ENCODE measurements around the gene UBE2I. TPM values are rescaled to one million over a fixed set of nuclear protein-coding genes. Genes with fewer than 3 reads are reported as not detected.

Gene UBE2I
- total RNA-seq, 2 donors from 2014 or later, result 101 to 143 TPM

GRCh38 chr16:1357906-1358566, 48.6 kb downstream of the UBE2I start:
- Histone ChIP-seq H3K4me1 (no peaks in the 10 kb centered on the region), H3K4me3 (no peak overlapping the region), H3K27me3 (no peaks in the 10 kb centered on the region), H3K9ac (ENCODE audit: low read depth in 2 of 2, low read length in 2 of 2) (no peak overlapping the region), H3K27ac (no peak overlapping the region), H3K36me3 (peaks cover 4% of the 10 kb centered on the region), H3K9me3 (no peaks in the 10 kb centered on the region)
- intact Hi-C loops (cut with DNase I), result no loop called here
- TF ChIP-seq CTCF (IDR thresholded peaks at IDR 0.05), result no peak
- DNase-seq, result no peak

- H3K27me3 ChIP-seq, result no peaks in the 10 kb centered on the region
- no peak for TF ChIP-seq CTCF (IDR thresholded peaks at IDR 0.05)
- H3K27ac ChIP-seq, result no peak overlapping the region
- intact Hi-C loops (cut with DNase I), result no loop called here
- H3K9ac ChIP-seq (ENCODE audit: low read depth in 2 of 2, low read length in 2 of 2), result no peak overlapping the region
- no peak for DNase-seq
- H3K9me3 ChIP-seq, result no peaks in the 10 kb centered on the region
- no peak overlapping the region for H3K4me3 ChIP-seq
- peaks cover 4% of the 10 kb centered on the region for H3K36me3 ChIP-seq
- H3K4me1 ChIP-seq, result no peaks in the 10 kb centered on the region
Measured at GRCh38 chr16:1361685-1362360, 52.4 kb downstream of the UBE2I start.

GRCh38 chr16:1362807-1363206, 53.4 kb downstream of the UBE2I start:
- no peak for DNase-seq
- no peak overlapping the region for H3K9ac ChIP-seq (ENCODE audit: low read depth in 2 of 2, low read length in 2 of 2)
- no peaks in the 10 kb centered on the region for H3K4me1 ChIP-seq
- no peak overlapping the region for H3K4me3 ChIP-seq
- H3K9me3 ChIP-seq, result no peaks in the 10 kb centered on the region
- peaks cover 4% of the 10 kb centered on the region for H3K36me3 ChIP-seq
- no peaks in the 10 kb centered on the region for H3K27me3 ChIP-seq
- no peak overlapping the region for H3K27ac ChIP-seq
- no peak for TF ChIP-seq CTCF (IDR thresholded peaks at IDR 0.05)
- intact Hi-C loops (cut with DNase I), result no loop called here

GRCh38 chr16:1363501-1364041, 54.1 kb downstream of the UBE2I start:
- peak; percentile 83 for TF ChIP-seq CTCF (IDR thresholded peaks at IDR 0.05)
- H3K36me3 ChIP-seq, result peaks cover 4% of the 10 kb centered on the region
- intact Hi-C loops (cut with DNase I), result no loop called here
- no peaks in the 10 kb centered on the region for H3K9me3 ChIP-seq
- peak; percentile 55 for DNase-seq
- no peak overlapping the region for H3K4me3 ChIP-seq
- no peaks in the 10 kb centered on the region for H3K27me3 ChIP-seq
- no peak overlapping the region for H3K9ac ChIP-seq (ENCODE audit: low read depth in 2 of 2, low read length in 2 of 2)
- H3K27ac ChIP-seq, result no peak overlapping the region
- no peaks in the 10 kb centered on the region for H3K4me1 ChIP-seq

- Histone ChIP-seq H3K27ac (no peak overlapping the region), H3K9me3 (no peaks in the 10 kb centered on the region), H3K36me3 (peaks cover 4% of the 10 kb centered on the region), H3K4me3 (no peak overlapping the region), H3K4me1 (no peaks in the 10 kb centered on the region), H3K27me3 (no peaks in the 10 kb centered on the region), H3K9ac (ENCODE audit: low read depth in 2 of 2, low read length in 2 of 2) (no peak overlapping the region)
- no peak for TF ChIP-seq CTCF (IDR thresholded peaks at IDR 0.05)
- intact Hi-C loops (cut with DNase I), result no loop called here
- no peak for DNase-seq
Measured at GRCh38 chr16:1364510-1364909, 55.1 kb downstream of the UBE2I start.

Data from colonic mucosa (tissue), 4 donors.